Suprapubic skin (tissue), 4 donors: ENCODE data around the gene FEN1. TPM values are rescaled to one million over a fixed set of nuclear protein-coding genes. Genes with fewer than 3 reads are reported as not detected.

Source experiments
- DNase-seq, 2 donors: peaks; one replicate each; pipeline ENCODE4 v3.0.0-alpha.2; 2019; ENCODE audit warnings: low spot score in 2 of 2
- H3K27ac ChIP-seq: fragments of 200-600 bp; sonication (generic); one replicate; pipeline ENCODE4 v1.5.1; 2019
- H3K27me3 ChIP-seq: fragments of 200-600 bp; sonication (generic); one replicate; pipeline ENCODE4 v1.5.1; 2019
- H3K36me3 ChIP-seq: fragments of 200-600 bp; sonication (generic); one replicate; pipeline ENCODE4 v1.5.1; 2019
- H3K4me1 ChIP-seq: fragments of 200-600 bp; sonication (generic); one replicate; pipeline ENCODE4 v1.5.1; 2019
- H3K4me3 ChIP-seq: fragments of 200-600 bp; sonication (generic); one replicate; pipeline ENCODE4 v1.5.1; 2019; ENCODE audit warnings: mild to moderate bottlenecking
- H3K9me3 ChIP-seq: fragments of 200-600 bp; sonication (generic); one replicate; pipeline ENCODE4 v1.5.1; 2019
- EP300 ChIP-seq: sonication (generic); formaldehyde crosslinking; IDR thresholded peaks from one replicate; pipeline ENCODE4 v1.6.1; 2017; ENCODE audit warnings: antibody characterized with exemption
- POLR2A ChIP-seq, 2 donors: fragments of 450-650 bp; IDR thresholded peaks; one replicate each; pipeline ENCODE4 v1.6.1; 2017; ENCODE audit warnings: antibody characterized with exemption in 2 of 2, mild to moderate bottlenecking in 2 of 2, moderate library complexity in 2 of 2
- POLR2AphosphoS5 ChIP-seq, 3 donors: sonication (generic); formaldehyde crosslinking; IDR thresholded peaks; one replicate each; pipeline ENCODE4 v1.6.1; 2017; ENCODE audit warnings: antibody characterized with exemption in 3 of 3
- WGBS: methylation state at CpG from one replicate; pipeline ENCODE4 v1.1.5; 2018; 5-methylcytosine and 5-hydroxymethylcytosine counted together
- total RNA-seq, 4 donors: library from RNA; depleted of rRNA; stranded (reverse); fragments of >200 nt; gene quantifications; one replicate each; pipeline ENCODE4 v1.1.0, GENCODE V29; 2016
- TF ChIP-seq, protein P1 (sequence below), 2 donors: fragments of 200-600 bp in 1 of 2; fragments of 450-650 bp in 1 of 2; sonication (generic) in 1 of 2; IDR thresholded peaks; one replicate each; pipeline ENCODE4 v1.5.1; 2016 to 2019; ENCODE audit warnings: antibody characterized with exemption in 2 of 2, mild to moderate bottlenecking in 1 of 2, moderate library complexity in 1 of 2

Gene FEN1
- total RNA-seq, 4 donors from 2014 or later = 6.9 to 14.0 (median 9.2) TPM

DNA sequence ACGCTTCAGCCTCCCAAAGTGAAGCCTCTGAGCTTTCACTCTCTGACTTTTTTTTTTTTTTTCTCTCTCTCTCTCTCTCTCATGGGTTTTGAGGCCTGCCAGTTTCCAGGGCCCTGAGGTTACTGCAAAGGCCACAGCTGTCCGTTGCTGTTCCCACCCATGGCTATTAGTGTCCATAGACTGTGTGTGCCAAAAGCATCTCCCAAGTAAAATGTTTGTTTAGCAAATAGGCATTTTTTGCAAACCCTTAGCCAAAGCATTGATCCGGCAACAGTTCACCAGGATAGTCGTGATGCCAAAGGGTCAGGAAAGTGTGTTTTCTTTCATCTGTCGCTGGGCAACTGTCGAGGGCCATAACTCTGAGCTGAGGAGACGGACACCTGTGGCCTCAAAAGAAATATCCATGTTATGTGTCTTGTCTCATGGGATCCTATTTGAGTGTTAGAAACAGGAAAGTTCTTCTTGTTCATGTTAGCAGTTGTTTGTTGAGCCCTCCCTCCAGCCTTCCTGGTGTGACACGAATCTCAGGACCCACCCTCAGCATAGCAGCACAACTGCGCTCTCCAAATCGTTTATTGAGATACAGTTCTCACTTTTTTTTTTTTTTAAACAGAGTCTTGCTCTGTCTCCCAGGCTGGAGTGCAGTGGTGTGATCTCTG is 53.8 kb downstream of the FEN1 start:
- H3K27ac ChIP-seq = no peak overlapping the region
- H3K36me3 ChIP-seq = peaks cover 11% of the 10 kb centered on the region
- no peak overlapping the region for H3K4me3 ChIP-seq
- no peak for DNase-seq
- H3K4me1 ChIP-seq = peaks cover 3% of the 10 kb centered on the region
- WGBS = 85% methylated on average over 10 of the region's 10 CpGs
- no peaks in the 10 kb centered on the region for H3K27me3 ChIP-seq
- TF ChIP-seq POLR2A (IDR thresholded peaks at IDR 0.05) = no peak
- TF ChIP-seq, protein P1, sequence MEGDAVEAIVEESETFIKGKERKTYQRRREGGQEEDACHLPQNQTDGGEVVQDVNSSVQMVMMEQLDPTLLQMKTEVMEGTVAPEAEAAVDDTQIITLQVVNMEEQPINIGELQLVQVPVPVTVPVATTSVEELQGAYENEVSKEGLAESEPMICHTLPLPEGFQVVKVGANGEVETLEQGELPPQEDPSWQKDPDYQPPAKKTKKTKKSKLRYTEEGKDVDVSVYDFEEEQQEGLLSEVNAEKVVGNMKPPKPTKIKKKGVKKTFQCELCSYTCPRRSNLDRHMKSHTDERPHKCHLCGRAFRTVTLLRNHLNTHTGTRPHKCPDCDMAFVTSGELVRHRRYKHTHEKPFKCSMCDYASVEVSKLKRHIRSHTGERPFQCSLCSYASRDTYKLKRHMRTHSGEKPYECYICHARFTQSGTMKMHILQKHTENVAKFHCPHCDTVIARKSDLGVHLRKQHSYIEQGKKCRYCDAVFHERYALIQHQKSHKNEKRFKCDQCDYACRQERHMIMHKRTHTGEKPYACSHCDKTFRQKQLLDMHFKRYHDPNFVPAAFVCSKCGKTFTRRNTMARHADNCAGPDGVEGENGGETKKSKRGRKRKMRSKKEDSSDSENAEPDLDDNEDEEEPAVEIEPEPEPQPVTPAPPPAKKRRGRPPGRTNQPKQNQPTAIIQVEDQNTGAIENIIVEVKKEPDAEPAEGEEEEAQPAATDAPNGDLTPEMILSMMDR (IDR thresholded peaks at IDR 0.05) = no peak
- TF ChIP-seq POLR2AphosphoS5 (IDR thresholded peaks at IDR 0.05) = no peak
- TF ChIP-seq EP300 = no peak
- H3K9me3 ChIP-seq = no peaks in the 10 kb centered on the region

Other genes starting within 250 kb of the FEN1 start
- gene SYT7, start 211.8 kb upstream of the FEN1 start, total RNA-seq = 1 to 10 TPM; 5.4 to 8.4 (median 7.5) TPM
- 1 to 10 TPM in 1 of 4 donors, under 1 TPM in 3; 0.64 to 1.2 (median 0.87) TPM for gene DAGLA, start 112.5 kb upstream of the FEN1 start, total RNA-seq
- gene MYRF, start 40.3 kb upstream of the FEN1 start, total RNA-seq = 1 to 10 TPM in 1 of 4 donors, under 1 TPM in 3; 0.24 to 2.8 (median 0.83) TPM
- 10 to 100 TPM; 29.7 to 44.8 (median 35.9) TPM for gene TMEM258, start 312 bp upstream of the FEN1 start, total RNA-seq
- 10 to 100 TPM; 16.4 to 69.6 (median 46.6) TPM for gene FADS1, start 24.1 kb downstream of the FEN1 start, total RNA-seq
- gene FADS2, start 35.4 kb downstream of the FEN1 start, total RNA-seq = 100 to 1,000 TPM; 130 to 455 (median 327) TPM
- gene FADS3, start 98.6 kb downstream of the FEN1 start, total RNA-seq = 10 to 100 TPM; 12.7 to 24.7 (median 17.9) TPM
- 1 to 10 TPM; 2.6 to 8.9 (median 5.4) TPM for gene RAB3IL1, start 124.7 kb downstream of the FEN1 start, total RNA-seq
- 1 to 10 TPM; 1.5 to 4.1 (median 2.5) TPM for gene BEST1, start 157.4 kb downstream of the FEN1 start, total RNA-seq
- gene FTH1, start 174.7 kb downstream of the FEN1 start, total RNA-seq = 1,000 to 10,000 TPM in 2 of 4 donors, 100 to 1,000 TPM in 2; 578 to 1,480 (median 967) TPM